ENCODE results near the gene LRATD1.

The LRATD1 gene

DNA sequence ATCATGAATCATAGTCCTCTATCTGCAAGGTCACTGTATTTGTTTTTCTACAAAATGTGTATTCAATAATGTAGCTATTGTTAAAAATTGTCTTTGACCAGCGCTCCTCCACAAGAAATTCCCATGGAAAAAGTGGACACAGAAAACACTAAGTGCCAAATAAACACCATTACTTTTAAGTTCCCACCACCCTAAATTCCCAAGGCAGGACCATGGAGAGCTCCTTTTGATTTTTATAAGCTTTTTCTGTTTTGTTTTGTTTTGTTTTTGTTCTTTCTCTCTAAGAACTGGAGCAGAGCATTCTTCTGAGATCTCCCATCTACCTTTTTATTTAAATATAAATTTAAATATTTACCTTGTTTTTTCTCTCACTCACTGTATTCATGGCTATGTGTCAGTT lies 44.5 kb downstream of the LRATD1 start:
- H3K27me3 ChIP-seq (ENCODE audit: low read depth, low read length): no peaks in the 10 kb centered on the region
- no peak overlapping the region for H3K27ac ChIP-seq (ENCODE audit: low read length)
- no peak overlapping the region for H2AFZ ChIP-seq (ENCODE audit: low read depth, low read length)
- no peaks in the 10 kb centered on the region for H3K36me3 ChIP-seq (replicated peaks; ENCODE audit: low read depth, low read length)
- H3K4me1 ChIP-seq (ENCODE audit: low read length): peaks cover 15% of the 10 kb centered on the region
- no peaks in the 10 kb centered on the region for H3K79me2 ChIP-seq (ENCODE audit: low read length)
- no peaks in the 10 kb centered on the region for H3K9me3 ChIP-seq (ENCODE audit: insufficient read depth, low read length)
- no peak overlapping the region for H3K4me2 ChIP-seq (ENCODE audit: low read length)
- H3K4me3 ChIP-seq (ENCODE audit: low read length): no peak overlapping the region
- no peak overlapping the region for H3K9ac ChIP-seq (ENCODE audit: low read length)
- no peaks in the 10 kb centered on the region for H4K20me1 ChIP-seq (ENCODE audit: insufficient read depth, low read length)
- TF ChIP-seq CTCF (IDR thresholded peaks at IDR 0.05; ENCODE audit: low read depth, low read length): no peak
- TF ChIP-seq EZH2phosphoT487 (IDR thresholded peaks at IDR 0.05; ENCODE audit: low read depth): no peak

DNA sequence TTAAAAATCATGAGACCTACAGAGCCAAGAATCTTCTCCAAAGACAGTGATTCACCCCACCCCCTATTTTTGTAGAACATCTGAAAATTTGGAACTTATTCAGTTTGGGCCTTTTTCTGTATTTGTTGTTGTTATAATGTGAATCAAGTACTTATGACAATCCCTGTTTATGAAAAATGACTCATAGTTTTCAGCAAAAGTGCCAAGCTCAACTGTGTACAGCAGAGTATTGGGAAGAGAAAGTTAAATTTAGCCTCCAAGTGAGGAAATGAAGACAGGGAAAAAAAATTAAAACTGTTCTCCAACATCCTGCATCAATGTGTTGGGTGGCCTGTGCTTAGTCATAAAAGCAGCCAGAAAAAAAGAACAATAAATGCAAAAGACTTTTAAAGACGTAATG lies 46.2 kb downstream of the LRATD1 start:
- no peak overlapping the region for H3K4me2 ChIP-seq (ENCODE audit: low read length)
- no peaks in the 10 kb centered on the region for H4K20me1 ChIP-seq (ENCODE audit: insufficient read depth, low read length)
- H3K9ac ChIP-seq (ENCODE audit: low read length): no peak overlapping the region
- no peaks in the 10 kb centered on the region for H3K27me3 ChIP-seq (ENCODE audit: low read depth, low read length)
- TF ChIP-seq CTCF (IDR thresholded peaks at IDR 0.05; ENCODE audit: low read depth, low read length): no peak
- no peak overlapping the region for H2AFZ ChIP-seq (ENCODE audit: low read depth, low read length)
- no peak overlapping the region for H3K27ac ChIP-seq (ENCODE audit: low read length)
- H3K4me1 ChIP-seq (ENCODE audit: low read length): peaks cover 26% of the 10 kb centered on the region
- no peaks in the 10 kb centered on the region for H3K79me2 ChIP-seq (ENCODE audit: low read length)
- H3K4me3 ChIP-seq (ENCODE audit: low read length): no peak overlapping the region
- H3K9me3 ChIP-seq (ENCODE audit: insufficient read depth, low read length): no peaks in the 10 kb centered on the region
- no peaks in the 10 kb centered on the region for H3K36me3 ChIP-seq (replicated peaks; ENCODE audit: low read depth, low read length)

DNA sequence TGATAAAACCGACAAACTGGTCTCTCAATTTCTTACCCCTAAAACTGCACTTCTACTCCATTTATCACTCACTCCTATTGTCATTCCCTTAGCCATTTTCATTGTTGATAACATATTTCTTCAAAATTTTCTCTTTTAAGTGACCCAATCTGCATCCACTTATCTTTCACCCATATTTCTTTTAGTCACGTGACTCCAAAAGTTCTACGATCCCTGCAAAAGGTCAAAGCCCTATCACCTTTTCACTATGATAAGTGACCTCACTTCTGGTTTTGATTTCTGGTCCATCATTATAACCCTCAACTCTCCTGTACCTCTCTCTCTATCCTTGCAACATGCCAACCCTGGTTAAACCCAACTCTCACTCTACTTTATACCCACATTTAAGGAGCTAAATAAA lies 49.1 kb downstream of the LRATD1 start:
- TF ChIP-seq CTCF (IDR thresholded peaks at IDR 0.05; ENCODE audit: low read depth, low read length) (no peak), EZH2phosphoT487 (IDR thresholded peaks at IDR 0.05; ENCODE audit: low read depth) (no peak)
- peak overlapping the region; percentile 78 for H3K27ac ChIP-seq (ENCODE audit: low read length)
- H3K9ac ChIP-seq (ENCODE audit: low read length): peak overlapping the region; percentile 34; the same call in 1 of the 2 replicates
- no peaks in the 10 kb centered on the region for H4K20me1 ChIP-seq (ENCODE audit: insufficient read depth, low read length)
- H3K4me2 ChIP-seq (ENCODE audit: low read length): peak overlapping the region; percentile 79
- H2AFZ ChIP-seq (ENCODE audit: low read depth, low read length): peak overlapping the region; percentile 58; the same call in 1 of the 2 replicates
- no peaks in the 10 kb centered on the region for H3K36me3 ChIP-seq (replicated peaks; ENCODE audit: low read depth, low read length)
- no peaks in the 10 kb centered on the region for H3K9me3 ChIP-seq (ENCODE audit: insufficient read depth, low read length)
- H3K79me2 ChIP-seq (ENCODE audit: low read length): no peaks in the 10 kb centered on the region
- no peaks in the 10 kb centered on the region for H3K27me3 ChIP-seq (ENCODE audit: low read depth, low read length)
- H3K4me1 ChIP-seq (ENCODE audit: low read length): peaks cover 26% of the 10 kb centered on the region
- H3K4me3 ChIP-seq (ENCODE audit: low read length): peak overlapping the region; percentile 64

Measured in OCI-LY3 (cell line).